Measurements from ENCODE around the gene CACNG6.

GRCh38 chr19:53977991-53978731 lies 13.3 kb upstream of the CACNG6 start:
- TF ChIP-seq CTCF (IDR thresholded peaks at IDR 0.05) (no peak), ZFX (IDR thresholded peaks at IDR 0.05; ENCODE audit: borderline replicate concordance) (no peak)

Measured in 22Rv1 (cell line).